ENCODE measurements around the gene MEPE. TPM values are rescaled to one million over a fixed set of nuclear protein-coding genes. Genes with fewer than 3 reads are reported as not detected.

Gene MEPE
- total and polyA plus RNA-seq, 2 of the 8 experiments (the other 6 are each of a cell fraction or from before 2014, with no cell fraction given): not detected

DNA sequence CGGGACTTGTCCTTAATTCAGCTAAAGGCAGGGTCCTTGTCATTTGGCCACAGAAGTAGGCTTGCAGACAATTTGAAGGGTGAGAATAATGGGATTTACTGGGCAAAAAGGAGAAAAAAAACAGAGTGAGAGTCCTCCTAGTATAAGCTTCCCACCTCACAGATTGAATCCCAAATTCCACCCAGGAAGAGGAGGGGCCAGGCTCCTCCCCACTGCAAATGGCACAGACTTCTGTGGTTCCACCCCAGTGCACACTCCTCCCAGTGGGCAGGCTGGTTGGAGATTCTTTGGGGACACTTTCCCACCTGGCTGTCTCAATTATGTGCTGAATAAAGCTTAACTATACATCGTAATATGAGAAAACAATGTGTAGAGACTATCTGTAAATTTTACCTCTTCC is 31.6 kb downstream of the MEPE start (continued):
- TF ChIP-seq BACH1 (IDR thresholded peaks at IDR 0.05; ENCODE audit: low read length) (no peak), GTF2F1 (IDR thresholded peaks at IDR 0.05; ENCODE audit: borderline replicate concordance, low read depth, low read length) (no peak), RNF2 (IDR thresholded peaks at IDR 0.05; ENCODE audit: borderline replicate concordance, low read depth, low read length, missing control alignments, poor library complexity, severe bottlenecking) (no peak), TCF12 (IDR thresholded peaks at IDR 0.05; ENCODE audit: low read depth, low read length) (no peak), CEBPB (IDR thresholded peaks at IDR 0.05; ENCODE audit: low read depth, low read length) (no peak)
- TF ChIP-seq, protein P1, sequence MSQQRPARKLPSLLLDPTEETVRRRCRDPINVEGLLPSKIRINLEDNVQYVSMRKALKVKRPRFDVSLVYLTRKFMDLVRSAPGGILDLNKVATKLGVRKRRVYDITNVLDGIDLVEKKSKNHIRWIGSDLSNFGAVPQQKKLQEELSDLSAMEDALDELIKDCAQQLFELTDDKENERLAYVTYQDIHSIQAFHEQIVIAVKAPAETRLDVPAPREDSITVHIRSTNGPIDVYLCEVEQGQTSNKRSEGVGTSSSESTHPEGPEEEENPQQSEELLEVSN (IDR thresholded peaks at IDR 0.05): no peak
